ENCODE results near the gene PPID.
A peak's percentile ranks its signal among the peaks of the same experiment; 100 is the strongest.
"Not testable (repeated sequence)": the region's sequence is repeated elsewhere in the genome, so short reads cannot be mapped to it uniquely, and the experiment has no call there.

Gene PPID

GRCh38 chr4:158722917-158723793 is at the start of gene PPID:
Gene PPID (minus strand): TSS chr4:158723396. CDS start chr4:158723288, 108 bp downstream.
- peak; percentile 61 for DNase-seq

- no peak for DNase-seq
These were observed 48.6 kb upstream of the PPID start for GRCh38 chr4:158771776-158772175.

GRCh38 chr4:158770671-158771070 is 47.5 kb upstream of the PPID start:
- DNase-seq: no peak

GRCh38 chr4:158769175-158769921 is 46.2 kb upstream of the PPID start:
- no peak for DNase-seq

GRCh38 chr4:158768555-158769174 is 45.5 kb upstream of the PPID start, which contains the start of gene FNIP2:
Gene FNIP2 (plus strand): TSS chr4:158769026. CDS start chr4:158769213, 187 bp downstream.
- DNase-seq: no peak

- no peak for DNase-seq
These were observed 44.3 kb upstream of the PPID start for GRCh38 chr4:158767451-158767850.

- no peak for DNase-seq
These were observed 43.3 kb upstream of the PPID start for GRCh38 chr4:158766434-158767044.

GRCh38 chr4:158763462-158763861 is 40.3 kb upstream of the PPID start:
- no peak for DNase-seq

- no peak for DNase-seq
These were observed 39.4 kb upstream of the PPID start for GRCh38 chr4:158762553-158762952.

- DNase-seq: no peak
These were observed 37.7 kb upstream of the PPID start for GRCh38 chr4:158760866-158761265.

- DNase-seq: not testable (repeated sequence)
These were observed 36.3 kb upstream of the PPID start for GRCh38 chr4:158759539-158759938.

GRCh38 chr4:158758703-158759102 is 35.5 kb upstream of the PPID start:
- DNase-seq: no peak

- DNase-seq: no peak
These were observed 34.9 kb upstream of the PPID start for GRCh38 chr4:158758142-158758541.

- DNase-seq: no peak
These were observed 33.4 kb upstream of the PPID start for GRCh38 chr4:158756588-158756987.

- DNase-seq: not testable (repeated sequence)
These were observed 32.6 kb upstream of the PPID start for GRCh38 chr4:158755819-158756218.

- DNase-seq: no peak
These were observed 31.4 kb upstream of the PPID start for GRCh38 chr4:158754385-158755180.

- no peak for DNase-seq
These were observed 27.2 kb upstream of the PPID start for GRCh38 chr4:158750379-158750778.

- not testable (repeated sequence) for DNase-seq
These were observed 23.3 kb upstream of the PPID start for GRCh38 chr4:158746537-158746936.

GRCh38 chr4:158741326-158742021 is 18.3 kb upstream of the PPID start:
- no peak for DNase-seq

- DNase-seq: no peak
These were observed 16.4 kb upstream of the PPID start for GRCh38 chr4:158739600-158739999.

GRCh38 chr4:158738866-158739265 is 15.7 kb upstream of the PPID start:
- no peak for DNase-seq
